ENCODE data around the gene NMNAT2. TPM values are rescaled to one million over a fixed set of nuclear protein-coding genes. Genes with fewer than 3 reads are reported as not detected.

Gene NMNAT2
- total RNA-seq, 2 experiments from 2014 or later, result not detected

DNA sequence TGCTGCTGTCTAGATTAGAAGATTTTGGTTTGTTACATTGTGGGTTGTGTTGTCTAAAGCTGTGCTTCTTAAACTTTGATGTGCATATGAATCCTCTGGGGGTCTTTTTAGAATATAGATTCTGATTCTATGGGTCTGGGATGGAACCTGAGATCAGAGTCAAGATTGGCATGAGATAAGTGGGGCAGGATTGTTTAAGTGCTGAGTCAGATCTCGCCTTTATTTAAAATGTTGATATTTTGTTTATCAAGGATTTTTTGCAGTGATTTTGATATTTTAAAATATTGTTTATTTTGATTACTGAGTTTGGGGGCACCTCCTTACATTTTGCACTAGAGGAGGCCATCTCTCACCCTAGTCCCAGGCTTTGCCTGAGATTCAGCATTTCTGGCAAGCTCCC, 117.4 kb downstream of the NMNAT2 start:
- CTCF ChIA-PET (ENCODE audit: unreplicated experiment), result no interaction called here
- Histone ChIP-seq H2AFZ (ENCODE audit: low read length) (no peak overlapping the region), H3K4me2 (ENCODE audit: low read length) (no peak overlapping the region), H3K4me1 (ENCODE audit: insufficient read depth, low read length, poor library complexity, severe bottlenecking) (no peaks in the 10 kb centered on the region), H4K20me1 (ENCODE audit: insufficient read depth, low read length) (no peaks in the 10 kb centered on the region), H3K9me2 (ENCODE audit: insufficient read depth, low read length) (no peaks in the 10 kb centered on the region), H3K27ac (ENCODE audit: low read depth, low read length, poor library complexity, severe bottlenecking) (no peak overlapping the region), H3K4me3 (ENCODE audit: low read depth, low read length, poor library complexity, severe bottlenecking) (no peak overlapping the region), H3K36me3 (ENCODE audit: insufficient read depth, low read length) (no peaks in the 10 kb centered on the region), H3K79me2 (ENCODE audit: insufficient read depth, low read depth, low read length) (no peaks in the 10 kb centered on the region), H3K9me3 (ENCODE audit: low read length) (no peaks in the 10 kb centered on the region)
- TF ChIP-seq EZH2phosphoT487 (IDR thresholded peaks at IDR 0.05; ENCODE audit: borderline replicate concordance, low read depth, low read length), result no peak
- TF ChIP-seq CTCF (conservative IDR thresholded peaks at IDR 0.05; ENCODE audit: low read length), result no peak
- intact Hi-C loops (cut with micrococcal nuclease; ENCODE audit: unreplicated experiment), result no loop called here
- no peak for DNase-seq (ENCODE audit: low spot score)
- POLR2A ChIA-PET, result no interaction called here
- BruUV-seq (replicated peaks), result no TSS peak

- no peaks in the 10 kb centered on the region for H3K79me2 ChIP-seq (ENCODE audit: insufficient read depth, low read depth, low read length)
- H3K27ac ChIP-seq (ENCODE audit: low read depth, low read length, poor library complexity, severe bottlenecking), result no peak overlapping the region
- intact Hi-C loops (cut with micrococcal nuclease; ENCODE audit: unreplicated experiment), result no loop called here
- TF ChIP-seq EZH2phosphoT487 (IDR thresholded peaks at IDR 0.05; ENCODE audit: borderline replicate concordance, low read depth, low read length) (no peak), CTCF (conservative IDR thresholded peaks at IDR 0.05; ENCODE audit: low read length) (no peak)
- no peaks in the 10 kb centered on the region for H3K9me2 ChIP-seq (ENCODE audit: insufficient read depth, low read length)
- H3K4me1 ChIP-seq (ENCODE audit: insufficient read depth, low read length, poor library complexity, severe bottlenecking), result no peaks in the 10 kb centered on the region
- H2AFZ ChIP-seq (ENCODE audit: low read length), result no peak overlapping the region
- H3K4me3 ChIP-seq (ENCODE audit: low read depth, low read length, poor library complexity, severe bottlenecking), result no peak overlapping the region
- ChIA-PET CTCF (ENCODE audit: unreplicated experiment) (no interaction called here), POLR2A (no interaction called here)
- no peak for DNase-seq (ENCODE audit: low spot score)
- H3K36me3 ChIP-seq (ENCODE audit: insufficient read depth, low read length), result no peaks in the 10 kb centered on the region
- H3K9me3 ChIP-seq (ENCODE audit: low read length), result no peaks in the 10 kb centered on the region
- BruUV-seq (replicated peaks), result no TSS peak
- no peaks in the 10 kb centered on the region for H4K20me1 ChIP-seq (ENCODE audit: insufficient read depth, low read length)
- H3K4me2 ChIP-seq (ENCODE audit: low read length), result no peak overlapping the region
These were observed 117.8 kb downstream of the NMNAT2 start for GRCh38 chr1:183300395-183300794.

DNA sequence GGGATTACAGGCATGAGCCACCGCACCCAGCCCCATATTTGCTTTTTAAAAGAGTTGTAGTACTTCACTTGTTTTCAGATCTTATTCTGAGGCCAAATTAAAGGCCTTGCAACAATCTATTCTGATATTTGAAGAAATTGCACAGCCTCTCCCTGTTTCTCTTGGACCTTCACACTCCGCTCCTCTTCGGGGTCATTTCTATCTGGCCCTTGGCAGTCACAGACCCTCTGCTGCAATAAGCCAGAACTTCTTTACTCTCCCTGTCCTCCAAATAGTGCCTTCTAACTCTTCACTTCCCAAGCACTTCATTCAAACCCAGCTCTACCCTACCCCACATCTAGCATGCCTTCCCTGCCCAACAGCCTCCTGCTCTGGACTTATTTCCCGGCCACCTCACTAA, 121.4 kb downstream of the NMNAT2 start:
- intact Hi-C loops (cut with micrococcal nuclease; ENCODE audit: unreplicated experiment), result loop anchor here (10.0 kb wide), 1 partner anchor 148 kb away; no protein-coding TSS in a partner anchor
- CTCF ChIA-PET (ENCODE audit: unreplicated experiment), result no interaction called here
- BruUV-seq (replicated peaks), result no TSS peak

More for the DNA sequence above, 121.4 kb downstream of the NMNAT2 start:
- no peak for DNase-seq (ENCODE audit: low spot score)
- Histone ChIP-seq H3K9me3 (ENCODE audit: low read length) (no peaks in the 10 kb centered on the region), H3K4me2 (ENCODE audit: low read length) (no peak overlapping the region), H3K4me1 (ENCODE audit: insufficient read depth, low read length, poor library complexity, severe bottlenecking) (no peaks in the 10 kb centered on the region), H3K9me2 (ENCODE audit: insufficient read depth, low read length) (no peaks in the 10 kb centered on the region), H4K20me1 (ENCODE audit: insufficient read depth, low read length) (no peaks in the 10 kb centered on the region), H2AFZ (ENCODE audit: low read length) (no peak overlapping the region), H3K79me2 (ENCODE audit: insufficient read depth, low read depth, low read length) (no peaks in the 10 kb centered on the region), H3K36me3 (ENCODE audit: insufficient read depth, low read length) (no peaks in the 10 kb centered on the region), H3K27ac (ENCODE audit: low read depth, low read length, poor library complexity, severe bottlenecking) (no peak overlapping the region), H3K4me3 (ENCODE audit: low read depth, low read length, poor library complexity, severe bottlenecking) (no peak overlapping the region)
- TF ChIP-seq EZH2phosphoT487 (IDR thresholded peaks at IDR 0.05; ENCODE audit: borderline replicate concordance, low read depth, low read length), result no peak
- no peak for TF ChIP-seq CTCF (conservative IDR thresholded peaks at IDR 0.05; ENCODE audit: low read length)
- POLR2A ChIA-PET, result no interaction called here

Measured in OCI-LY7 (cell line).